ENCODE data around the gene BICDL2. TPM values are rescaled to one million over a fixed set of nuclear protein-coding genes. Genes with fewer than 3 reads are reported as not detected.

Gene BICDL2
- polyA plus RNA-seq, 1 donor = 14.0 TPM

GRCh38 chr16:3025032-3026002, 11.4 kb downstream of the BICDL2 start:
- Histone ChIP-seq H3K4me3 (ENCODE audit: low read length) (no peak overlapping the region), H3K4me1 (ENCODE audit: control insufficient read depth, insufficient read depth, low read length) (peaks cover 34% of the 10 kb centered on the region), H3K27me3 (ENCODE audit: control insufficient read depth, insufficient read depth, low read length) (peaks cover 18% of the 10 kb centered on the region), H3K27ac (ENCODE audit: low read length) (no peak overlapping the region), H3K9me3 (ENCODE audit: control insufficient read depth, low read depth, low read length) (peaks cover 3% of the 10 kb centered on the region), H3K36me3 (ENCODE audit: control insufficient read depth, insufficient read depth, low read length) (peaks cover 27% of the 10 kb centered on the region)
- WGBS (ENCODE audit: insufficient coverage, low lambda C conversion rate) = no CpG with 5 or more reads among the region's 18 CpGs
- DNase-seq = no peak

- H3K36me3 ChIP-seq (ENCODE audit: control insufficient read depth, insufficient read depth, low read length) = peaks cover 27% of the 10 kb centered on the region
- peak; percentile 98 to 99 for DNase-seq
- peaks cover 4% of the 10 kb centered on the region for H3K27me3 ChIP-seq (ENCODE audit: control insufficient read depth, insufficient read depth, low read length)
- H3K9me3 ChIP-seq (ENCODE audit: control insufficient read depth, low read depth, low read length) = peaks cover 3% of the 10 kb centered on the region
- WGBS (ENCODE audit: insufficient coverage, low lambda C conversion rate) = no CpG with 5 or more reads among the region's 69 CpGs
- H3K4me1 ChIP-seq (ENCODE audit: control insufficient read depth, insufficient read depth, low read length) = peaks cover 42% of the 10 kb centered on the region
- H3K4me3 ChIP-seq (ENCODE audit: low read length) = peak within 1 kb of the TSS; percentile 64
- H3K27ac ChIP-seq (ENCODE audit: low read length) = peak within 1 kb of the TSS; percentile 97
Measured at GRCh38 chr16:3023669-3024478, 12.9 kb downstream of the BICDL2 start, which contains the start of the genes HCFC1R1 and THOC6. Gene HCFC1R1 (minus strand): TSS chr16:3023942. CDS start chr16:3023941, 1 bp downstream. Gene THOC6 (plus strand): TSS chr16:3024035. CDS start chr16:3024327, 292 bp downstream.

GRCh38 chr16:3023415-3023668, 13.4 kb downstream of the BICDL2 start:
- H3K4me3 ChIP-seq (ENCODE audit: low read length) = peak overlapping the region; percentile 64
- H3K27ac ChIP-seq (ENCODE audit: low read length) = peak overlapping the region; percentile 97
- no CpG with 5 or more reads among the region's 6 CpGs for WGBS (ENCODE audit: insufficient coverage, low lambda C conversion rate)
- peaks cover 43% of the 10 kb centered on the region for H3K4me1 ChIP-seq (ENCODE audit: control insufficient read depth, insufficient read depth, low read length)
- H3K36me3 ChIP-seq (ENCODE audit: control insufficient read depth, insufficient read depth, low read length) = peaks cover 27% of the 10 kb centered on the region
- H3K27me3 ChIP-seq (ENCODE audit: control insufficient read depth, insufficient read depth, low read length) = peaks cover 4% of the 10 kb centered on the region
- peaks cover 3% of the 10 kb centered on the region for H3K9me3 ChIP-seq (ENCODE audit: control insufficient read depth, low read depth, low read length)
- DNase-seq = no peak

GRCh38 chr16:3022684-3023414, 13.9 kb downstream of the BICDL2 start:
- peaks cover 27% of the 10 kb centered on the region for H3K36me3 ChIP-seq (ENCODE audit: control insufficient read depth, insufficient read depth, low read length)
- no peak for DNase-seq
- peaks cover 3% of the 10 kb centered on the region for H3K9me3 ChIP-seq (ENCODE audit: control insufficient read depth, low read depth, low read length)
- peaks cover 9% of the 10 kb centered on the region for H3K27me3 ChIP-seq (ENCODE audit: control insufficient read depth, insufficient read depth, low read length)
- H3K4me1 ChIP-seq (ENCODE audit: control insufficient read depth, insufficient read depth, low read length) = peaks cover 47% of the 10 kb centered on the region
- peak overlapping the region; percentile 97 for H3K27ac ChIP-seq (ENCODE audit: low read length)
- WGBS (ENCODE audit: insufficient coverage, low lambda C conversion rate) = 0% methylated on average over 1 of the region's 8 CpGs
- H3K4me3 ChIP-seq (ENCODE audit: low read length) = peak overlapping the region; percentile 64

- WGBS (ENCODE audit: insufficient coverage, low lambda C conversion rate) = 33% methylated on average over 2 of the region's 8 CpGs
Measured at GRCh38 chr16:3022208-3022683, 14.5 kb downstream of the BICDL2 start.

GRCh38 chr16:3021449-3022207, 15.1 kb downstream of the BICDL2 start:
- Histone ChIP-seq H3K4me3 (ENCODE audit: low read length) (peak overlapping the region; percentile 64), H3K27ac (ENCODE audit: low read length) (peak overlapping the region; percentile 97), H3K27me3 (ENCODE audit: control insufficient read depth, insufficient read depth, low read length) (peaks cover 15% of the 10 kb centered on the region), H3K36me3 (ENCODE audit: control insufficient read depth, insufficient read depth, low read length) (peaks cover 15% of the 10 kb centered on the region), H3K9me3 (ENCODE audit: control insufficient read depth, low read depth, low read length) (no peaks in the 10 kb centered on the region), H3K4me1 (ENCODE audit: control insufficient read depth, insufficient read depth, low read length) (peaks cover 52% of the 10 kb centered on the region)
- peak; percentile 78 to 83 for DNase-seq
- no CpG with 5 or more reads among the region's 25 CpGs for WGBS (ENCODE audit: insufficient coverage, low lambda C conversion rate)

More at GRCh38 chr16:3022208-3022683, 14.5 kb downstream of the BICDL2 start:
- peaks cover 21% of the 10 kb centered on the region for H3K36me3 ChIP-seq (ENCODE audit: control insufficient read depth, insufficient read depth, low read length)
- H3K4me3 ChIP-seq (ENCODE audit: low read length) = peak overlapping the region; percentile 64
- peaks cover 2% of the 10 kb centered on the region for H3K9me3 ChIP-seq (ENCODE audit: control insufficient read depth, low read depth, low read length)
- peaks cover 14% of the 10 kb centered on the region for H3K27me3 ChIP-seq (ENCODE audit: control insufficient read depth, insufficient read depth, low read length)
- peak; percentile 83 to 84 for DNase-seq
- H3K4me1 ChIP-seq (ENCODE audit: control insufficient read depth, insufficient read depth, low read length) = peaks cover 50% of the 10 kb centered on the region
- peak overlapping the region; percentile 97 for H3K27ac ChIP-seq (ENCODE audit: low read length)

- Histone ChIP-seq H3K4me1 (ENCODE audit: control insufficient read depth, insufficient read depth, low read length) (peaks cover 52% of the 10 kb centered on the region), H3K27me3 (ENCODE audit: control insufficient read depth, insufficient read depth, low read length) (peaks cover 15% of the 10 kb centered on the region), H3K36me3 (ENCODE audit: control insufficient read depth, insufficient read depth, low read length) (peaks cover 7% of the 10 kb centered on the region), H3K9me3 (ENCODE audit: control insufficient read depth, low read depth, low read length) (no peaks in the 10 kb centered on the region), H3K4me3 (ENCODE audit: low read length) (peak overlapping the region; percentile 64), H3K27ac (ENCODE audit: low read length) (peak overlapping the region; percentile 97)
- WGBS (ENCODE audit: insufficient coverage, low lambda C conversion rate) = no CpG with 5 or more reads among the region's 57 CpGs
- DNase-seq = peak; percentile 70 to 86
Measured at GRCh38 chr16:3020604-3021448, 15.9 kb downstream of the BICDL2 start.

GRCh38 chr16:3020247-3020603, 16.5 kb downstream of the BICDL2 start, which contains the start of gene TNFRSF12A:
Gene TNFRSF12A (plus strand): TSS chr16:3020368. CDS start chr16:3020398, 30 bp downstream.
- H3K36me3 ChIP-seq (ENCODE audit: control insufficient read depth, insufficient read depth, low read length) = peaks cover 2% of the 10 kb centered on the region
- no peaks in the 10 kb centered on the region for H3K9me3 ChIP-seq (ENCODE audit: control insufficient read depth, low read depth, low read length)
- no CpG with 5 or more reads among the region's 49 CpGs for WGBS (ENCODE audit: insufficient coverage, low lambda C conversion rate)
- H3K27me3 ChIP-seq (ENCODE audit: control insufficient read depth, insufficient read depth, low read length) = peaks cover 15% of the 10 kb centered on the region
- peak within 1 kb of the TSS; percentile 97 for H3K27ac ChIP-seq (ENCODE audit: low read length)
- peak; percentile 81 to 88 for DNase-seq
- peaks cover 50% of the 10 kb centered on the region for H3K4me1 ChIP-seq (ENCODE audit: control insufficient read depth, insufficient read depth, low read length)
- H3K4me3 ChIP-seq (ENCODE audit: low read length) = peak within 1 kb of the TSS; percentile 64
